Activated CD4-positive, alpha-beta T cell treated with anti-CD3 and anti-CD28 coated beads, Interleukin-2, Interleukin-4, amounts not matched to agents 100 ng/mL and 50 ng/mL, durations not matched to agents 16 hours and 8 hours (primary cell): ENCODE data around the gene STAB2.

ENCODE experiments used
- DNase-seq: peaks from one replicate; pipeline ENCODE4 v3.0.0-alpha.2; 2020; ENCODE audit warnings: low spot score

STAB2 gene

DNA sequence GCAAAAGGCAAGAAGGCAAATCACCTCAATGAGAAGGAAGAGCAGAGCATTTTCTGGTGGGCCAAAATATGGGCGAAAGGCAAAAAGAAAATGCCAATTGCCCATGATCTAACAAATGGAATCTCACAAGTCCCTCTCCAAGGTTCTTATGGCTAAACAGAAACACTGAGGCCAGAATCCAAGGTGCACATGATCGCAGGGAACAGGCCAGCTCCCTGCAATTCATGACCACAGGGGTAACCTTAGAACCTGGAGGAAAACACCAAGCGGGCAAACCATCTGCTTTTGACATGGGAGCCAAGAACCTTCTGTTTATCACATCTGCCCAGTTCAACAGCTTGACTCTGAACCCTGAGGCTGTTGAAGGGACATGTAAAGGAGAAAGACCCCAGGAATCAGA is 193.9 kb downstream of the STAB2 start:
- no peak for DNase-seq

GRCh38 chr12:103782399-103782798 is 195.3 kb downstream of the STAB2 start:
- no peak for DNase-seq

GRCh38 chr12:103783744-103784664 is 196.9 kb downstream of the STAB2 start:
- no peak for DNase-seq

GRCh38 chr12:103785243-103786031 is 198.4 kb downstream of the STAB2 start:
- no peak for DNase-seq

DNA sequence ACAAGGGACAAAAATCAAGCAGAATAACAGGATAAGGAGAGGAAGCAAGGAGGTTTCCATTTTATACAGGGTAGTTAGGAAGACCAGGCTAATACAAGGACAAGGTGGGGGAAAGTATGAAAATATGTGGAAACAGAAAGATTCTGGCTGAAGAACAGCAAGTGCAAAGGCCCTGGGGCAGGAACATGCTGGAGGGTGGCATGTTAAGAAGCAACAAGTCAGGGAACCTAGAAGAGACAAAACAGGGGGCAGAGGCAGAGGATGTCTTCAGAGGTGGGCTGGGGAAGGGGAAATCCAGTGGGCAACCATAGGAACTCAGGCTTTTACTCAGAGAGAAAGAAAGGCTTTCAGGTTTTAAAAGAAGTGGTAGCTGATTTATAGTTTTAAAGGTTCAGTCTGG is 199.1 kb downstream of the STAB2 start:
- DNase-seq, result no peak

DNA sequence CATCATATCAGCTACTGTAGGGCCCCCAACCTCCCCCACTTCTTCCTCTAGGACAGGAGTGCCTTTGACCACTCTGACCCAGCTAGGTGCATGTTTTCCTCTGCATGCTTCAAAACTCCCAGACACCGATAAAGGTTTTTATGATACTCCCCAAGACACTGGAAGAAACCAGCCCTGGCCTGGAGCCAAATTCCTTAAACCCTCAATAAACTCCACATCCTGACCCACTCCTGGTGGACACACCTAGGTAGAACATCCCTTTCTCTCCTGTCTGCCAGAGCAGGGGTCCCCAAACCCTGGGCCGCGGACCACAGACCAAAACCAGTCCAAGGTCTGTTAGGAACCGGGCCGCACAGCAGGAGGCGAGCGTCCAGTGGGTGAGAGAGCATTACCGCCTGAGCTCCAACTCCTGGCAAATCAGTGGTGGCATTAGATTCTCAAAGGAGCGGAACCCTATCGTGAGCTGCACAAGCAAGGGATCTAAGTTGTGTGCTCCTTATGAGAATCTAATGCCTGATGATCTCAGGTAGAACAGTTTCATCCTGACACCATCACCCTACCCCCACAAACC is 204.4 kb downstream of the STAB2 start:
- DNase-seq, result no peak

- no peak for DNase-seq
Measured at GRCh38 chr12:103793046-103793445, 206.0 kb downstream of the STAB2 start.

- DNase-seq, result no peak
Measured at GRCh38 chr12:103793512-103794045, 206.5 kb downstream of the STAB2 start.

DNA sequence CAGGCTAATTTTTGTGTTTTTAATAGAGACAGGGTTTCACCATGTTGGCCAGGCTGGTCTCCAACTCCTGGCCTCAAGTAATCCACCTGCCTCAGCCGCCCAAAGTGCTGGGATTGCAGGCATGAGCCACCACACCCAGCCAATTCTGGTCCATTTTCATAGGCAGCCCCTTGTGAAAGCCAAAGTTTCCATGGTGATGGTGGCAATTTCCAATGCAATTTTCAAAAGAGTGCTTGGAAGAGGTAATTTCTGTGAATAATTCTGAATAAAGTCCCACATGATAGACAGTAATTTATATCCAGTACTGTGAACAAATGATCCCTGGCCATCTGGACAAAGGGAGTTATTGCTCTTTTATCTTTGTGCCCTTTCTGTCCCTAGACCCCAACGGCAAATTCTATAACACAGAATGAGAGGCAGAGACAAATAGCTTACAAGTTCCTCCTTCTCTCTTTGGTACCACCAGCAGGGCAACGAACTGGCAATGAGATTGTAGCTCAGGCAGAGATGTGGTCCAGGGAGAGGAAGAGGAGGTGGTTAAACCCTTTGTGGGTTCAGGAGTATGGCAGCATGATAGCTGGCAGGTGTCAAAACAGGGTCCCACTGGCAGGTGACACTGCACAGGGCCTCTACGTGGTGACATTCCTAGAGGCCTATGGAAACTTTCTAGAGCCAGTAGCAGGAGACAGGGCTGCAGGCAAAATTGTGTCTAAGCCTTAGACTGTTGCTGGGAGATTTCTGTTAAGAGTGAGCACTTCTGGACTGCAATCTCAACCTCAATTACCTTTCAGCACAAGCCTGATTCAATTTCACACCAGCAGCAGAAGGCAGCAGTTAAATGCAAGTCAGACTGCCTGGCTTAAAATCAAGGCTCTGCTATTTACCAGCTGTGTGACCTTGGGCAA is 207.5 kb downstream of the STAB2 start:
- DNase-seq, result no peak

- DNase-seq, result no peak
Measured at GRCh38 chr12:103798586-103798985, 211.5 kb downstream of the STAB2 start.

DNA sequence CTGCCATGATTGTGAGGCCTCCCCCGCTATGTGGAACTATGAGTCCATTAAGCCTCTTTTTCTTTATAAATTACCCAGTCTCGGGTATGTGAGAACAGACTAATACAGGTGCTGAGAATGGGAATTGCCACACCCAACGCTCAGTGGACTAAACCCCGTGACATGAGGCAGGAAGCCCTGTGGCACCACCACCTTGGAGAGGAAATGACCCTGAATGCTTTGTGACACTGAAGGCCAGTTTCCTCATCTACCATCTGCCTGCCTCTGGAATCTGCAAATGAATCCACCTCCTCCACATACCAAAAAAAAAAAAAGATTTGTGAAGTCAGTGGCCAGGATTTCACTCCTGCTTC is 212.4 kb downstream of the STAB2 start:
- DNase-seq, result no peak

GRCh38 chr12:103799857-103800771 is 213.0 kb downstream of the STAB2 start:
- DNase-seq, result no peak

- DNase-seq, result no peak
Measured at GRCh38 chr12:103801709-103802585, 214.9 kb downstream of the STAB2 start.

DNA sequence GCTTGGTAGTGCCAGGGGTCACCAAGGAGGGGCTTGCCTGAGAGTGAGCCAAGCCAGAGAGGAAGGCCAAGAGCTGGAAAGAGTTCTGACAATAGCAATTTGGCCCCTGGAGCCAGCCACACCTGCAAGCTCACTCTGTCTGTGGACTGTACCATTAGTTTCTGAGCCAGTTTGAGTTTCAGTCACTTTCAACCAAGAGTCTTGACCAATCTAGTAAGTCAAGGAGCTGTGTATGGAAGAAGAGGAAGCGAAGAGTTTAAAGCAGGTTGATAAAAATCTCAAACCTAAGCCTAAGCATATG is 215.5 kb downstream of the STAB2 start:
- DNase-seq, result no peak

DNA sequence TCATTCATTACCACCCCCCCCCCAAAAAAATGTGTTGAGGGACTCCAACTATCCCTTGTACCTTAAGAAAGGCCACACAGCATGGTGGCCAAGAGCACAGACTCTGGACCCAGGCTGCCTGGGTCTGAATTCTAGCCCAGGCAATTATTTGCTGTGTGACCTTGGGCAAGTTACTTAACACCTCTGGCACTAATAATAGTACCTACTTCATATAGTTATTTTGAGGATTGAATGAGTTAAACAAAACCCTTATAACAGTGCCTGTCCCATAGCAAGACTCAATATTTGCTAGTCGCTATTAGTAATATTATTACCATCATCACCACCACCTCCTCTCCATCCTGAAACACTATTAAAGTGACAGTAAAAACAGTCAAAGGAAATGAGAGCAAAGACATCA is 216.8 kb downstream of the STAB2 start:
- no peak for DNase-seq

DNA sequence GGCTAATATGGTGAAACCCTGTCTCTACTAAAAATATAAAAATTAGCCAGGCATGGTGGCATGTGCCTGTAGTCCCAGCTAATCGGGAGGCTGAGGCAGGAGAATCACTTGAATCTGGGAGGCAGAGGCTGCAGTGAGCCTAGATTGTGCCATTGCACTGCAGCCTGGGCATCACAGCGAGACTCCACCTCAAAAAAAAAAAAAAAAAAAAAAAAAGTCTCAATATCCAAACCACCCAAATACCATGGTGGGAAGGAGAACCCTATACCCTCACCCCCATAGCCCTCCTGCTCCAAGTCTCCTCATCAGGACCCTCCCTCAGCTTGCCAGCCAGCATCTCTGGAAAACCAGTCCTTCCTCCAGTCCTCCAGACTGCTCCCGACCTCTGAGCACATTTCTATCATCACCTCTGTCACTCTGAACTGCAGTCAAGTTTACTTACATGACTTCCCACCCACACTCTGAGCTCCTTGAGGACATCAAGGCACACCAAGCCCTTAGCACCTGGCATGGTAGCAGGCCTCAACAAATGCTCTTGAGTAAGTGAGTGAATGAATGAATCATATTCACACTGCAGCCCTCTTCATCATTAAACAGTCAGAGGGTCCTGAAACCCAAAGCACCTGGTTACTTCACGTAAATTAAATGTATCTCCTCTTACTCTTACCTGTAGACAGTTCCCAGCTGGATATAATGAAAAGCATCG is 218.7 kb downstream of the STAB2 start:
- DNase-seq, result no peak

DNA sequence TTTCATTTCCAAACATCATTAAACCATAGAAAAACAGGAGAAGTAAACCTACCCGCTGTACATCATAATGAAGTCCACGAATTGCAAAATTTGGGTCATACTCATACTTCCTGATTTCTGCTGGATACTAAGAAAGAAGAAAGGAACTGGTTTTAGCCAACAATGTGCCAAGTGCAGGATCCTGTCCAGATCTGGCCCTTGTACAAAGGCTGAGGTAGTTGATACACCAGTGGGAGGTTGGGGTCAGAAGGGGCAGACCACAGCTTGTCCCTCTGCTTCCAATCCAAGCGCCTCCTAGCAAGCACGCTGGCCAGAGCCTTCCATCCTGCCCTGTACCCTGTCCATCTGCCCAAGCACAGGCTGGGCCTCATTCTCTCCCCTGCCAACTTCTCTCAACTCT is 219.7 kb downstream of the STAB2 start:
- DNase-seq, result no peak

DNA sequence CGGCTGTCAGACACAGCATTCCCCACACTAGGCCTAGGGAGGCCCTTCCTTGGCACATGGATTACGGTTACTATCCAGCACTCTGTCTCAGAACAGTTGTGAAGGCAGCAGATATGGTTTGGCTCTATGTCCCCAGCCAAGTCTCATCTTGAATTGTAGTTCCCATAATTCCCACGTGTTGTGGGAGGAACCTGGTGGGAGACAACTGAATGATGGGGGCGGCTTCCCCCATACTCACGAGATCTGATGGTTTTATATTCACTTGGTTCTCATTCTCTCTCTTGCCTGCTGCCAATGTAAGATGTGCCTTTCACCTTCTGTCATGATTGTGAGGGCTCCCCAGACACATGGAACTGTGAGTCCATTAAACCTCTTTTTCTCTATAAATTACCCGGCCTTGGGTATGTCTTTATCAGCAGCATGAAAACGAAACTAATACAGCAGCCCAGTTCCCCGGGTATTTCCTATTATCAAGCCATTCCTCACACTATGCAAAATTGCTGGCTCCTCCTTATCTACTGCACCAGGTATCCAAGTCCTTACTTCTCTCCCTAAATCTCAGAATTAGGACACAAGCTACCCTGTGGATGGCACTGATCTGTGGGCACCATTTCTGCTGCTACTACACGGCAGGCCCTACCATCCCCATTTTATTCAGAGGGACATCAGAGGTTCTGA is 220.6 kb downstream of the STAB2 start:
- no peak for DNase-seq
